HG03159 (cell line): ENCODE results near the gene SP100.

Source experiments
- ATAC-seq: cut with Tn5 transposase; IDR thresholded peaks from one replicate; pipeline ENCODE4 v1.9.1; 2021; ENCODE audit warnings: mild to moderate bottlenecking, moderate library complexity; ENCODE audit not compliant: unreplicated experiment

SP100 gene

DNA sequence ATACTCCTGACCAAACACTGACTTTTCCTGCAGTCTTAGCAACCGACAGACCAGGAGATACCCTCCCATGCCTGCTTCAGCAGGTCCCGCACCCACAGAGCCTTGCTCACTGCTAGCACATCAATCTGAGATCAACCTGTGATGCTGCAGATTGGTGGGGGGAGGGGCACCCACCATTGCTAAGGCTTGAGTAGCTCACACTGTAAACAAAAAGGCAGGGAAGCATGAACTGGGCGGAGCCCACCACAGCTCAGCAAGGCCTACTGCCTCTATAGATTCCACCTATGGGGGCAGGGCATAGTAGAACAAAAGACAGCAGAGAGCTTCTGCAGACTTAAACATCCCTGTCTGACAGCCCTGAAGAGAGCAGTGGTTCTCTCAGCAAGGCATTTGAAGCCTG lies 109.7 kb downstream of the SP100 start:
- ATAC-seq = no peak

- ATAC-seq = peak; percentile 60
These were observed 121.6 kb downstream of the SP100 start for GRCh38 chr2:230537531-230537976.

DNA sequence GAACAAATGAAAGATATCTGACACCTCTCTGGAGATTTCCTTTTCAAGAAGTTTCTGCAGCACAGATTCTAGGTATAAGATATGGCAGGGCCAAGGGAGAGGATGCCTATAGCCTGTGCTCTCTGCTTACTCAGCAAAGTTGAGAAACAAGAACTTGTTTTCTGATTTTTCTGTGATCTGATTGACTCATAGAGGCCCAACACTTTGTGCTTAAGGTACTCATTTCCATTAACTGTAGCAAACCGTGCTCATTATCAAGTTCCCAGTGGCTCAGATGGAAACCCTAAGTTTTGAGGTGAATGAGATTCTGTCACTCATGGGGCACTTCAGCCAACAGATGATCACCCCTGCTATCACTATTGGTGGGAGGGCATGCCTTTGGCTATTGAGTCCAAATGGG lies 124.3 kb downstream of the SP100 start:
- ATAC-seq = no peak

GRCh38 chr2:230541934-230542380 lies 126.0 kb downstream of the SP100 start:
- peak; percentile 72 for ATAC-seq

DNA sequence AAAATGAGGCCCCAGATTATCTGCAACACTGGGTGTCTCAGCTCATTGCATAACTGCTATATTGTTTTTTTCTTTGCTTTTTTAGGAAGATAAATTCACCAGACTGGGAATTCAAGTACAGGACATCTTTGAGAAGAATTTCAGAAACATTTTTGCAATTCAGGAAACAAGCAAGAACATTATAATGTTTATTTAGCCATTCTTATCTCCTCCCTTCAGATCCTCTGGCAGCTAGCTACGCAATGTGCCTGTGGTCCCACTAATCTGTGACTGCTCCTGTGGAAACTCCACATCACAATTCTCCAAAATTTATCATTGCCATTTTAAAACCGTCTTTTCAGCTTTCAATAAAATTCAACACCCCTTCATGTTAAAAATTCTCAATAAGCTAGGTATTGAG lies 126.8 kb downstream of the SP100 start:
- no peak for ATAC-seq

GRCh38 chr2:230552181-230552580 lies 136.2 kb downstream of the SP100 start:
- no peak for ATAC-seq

- ATAC-seq = no peak
These were observed 141.1 kb downstream of the SP100 start for GRCh38 chr2:230557065-230557464.

GRCh38 chr2:230564805-230565779 lies 149.1 kb downstream of the SP100 start:
- no peak for ATAC-seq

GRCh38 chr2:230569298-230569697 lies 153.3 kb downstream of the SP100 start:
- no peak for ATAC-seq

DNA sequence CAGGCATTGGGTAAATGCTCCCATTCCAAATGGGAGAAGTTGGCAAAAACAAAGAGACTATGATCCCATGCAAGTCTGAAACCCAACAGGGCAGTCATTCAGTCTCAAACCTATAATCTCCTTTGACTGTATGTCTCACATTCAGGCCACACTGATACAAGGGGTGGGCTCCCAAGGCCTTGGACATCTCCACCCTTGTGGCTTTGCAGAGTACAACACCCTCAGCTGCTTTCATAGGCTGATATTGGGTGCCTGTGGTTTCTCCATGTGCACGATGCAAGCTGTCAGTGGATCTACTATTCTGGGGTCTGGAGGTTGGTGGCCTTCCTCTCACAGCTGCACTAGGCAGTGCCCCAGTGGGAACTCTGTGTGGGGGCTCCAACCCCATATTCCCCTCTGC lies 155.0 kb downstream of the SP100 start:
- no peak for ATAC-seq

- no peak for ATAC-seq
These were observed 159.8 kb downstream of the SP100 start for GRCh38 chr2:230575642-230576324.

DNA sequence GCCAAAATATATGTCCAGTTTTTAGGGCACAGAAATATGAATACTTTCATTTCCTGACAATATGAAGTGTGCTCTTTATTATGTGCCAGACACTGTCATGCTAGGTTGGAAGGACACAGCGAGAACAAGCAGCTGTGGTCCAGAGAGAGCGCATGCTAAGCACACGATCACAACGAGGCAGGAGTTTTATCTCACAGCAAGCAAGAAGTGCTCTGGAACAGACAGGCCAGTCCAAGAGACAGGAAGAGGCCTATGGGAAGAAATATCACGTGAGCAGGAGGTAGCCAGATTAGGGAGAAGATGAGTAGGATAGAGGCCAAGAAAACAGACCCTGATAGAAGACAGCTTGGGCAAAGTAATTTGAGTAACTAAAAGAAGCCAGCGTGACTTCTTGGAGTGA lies 161.1 kb downstream of the SP100 start:
- no peak for ATAC-seq

GRCh38 chr2:230578106-230578505 lies 162.1 kb downstream of the SP100 start:
- ATAC-seq = peak; percentile 46

GRCh38 chr2:230582851-230583283 lies 166.9 kb downstream of the SP100 start:
- no peak for ATAC-seq

DNA sequence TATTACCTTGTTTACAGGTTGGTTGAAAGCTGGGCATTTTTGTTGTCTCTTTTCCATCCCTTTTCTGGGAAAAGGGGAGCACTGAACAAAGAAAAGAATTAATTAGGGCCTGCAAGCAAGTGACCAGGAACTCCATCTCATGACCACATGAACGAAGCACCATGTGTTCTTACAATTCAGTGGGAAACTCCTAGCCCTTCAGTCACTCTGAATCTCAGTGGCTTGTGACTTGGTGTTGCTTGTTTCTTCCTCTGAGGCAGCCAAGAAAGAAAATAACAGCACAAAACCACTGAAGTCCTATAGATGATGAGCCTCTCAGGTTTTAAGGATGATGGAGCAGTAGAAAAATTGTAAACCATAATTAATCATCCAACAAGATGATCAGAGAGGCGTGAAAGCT lies 167.6 kb downstream of the SP100 start:
- ATAC-seq = no peak

DNA sequence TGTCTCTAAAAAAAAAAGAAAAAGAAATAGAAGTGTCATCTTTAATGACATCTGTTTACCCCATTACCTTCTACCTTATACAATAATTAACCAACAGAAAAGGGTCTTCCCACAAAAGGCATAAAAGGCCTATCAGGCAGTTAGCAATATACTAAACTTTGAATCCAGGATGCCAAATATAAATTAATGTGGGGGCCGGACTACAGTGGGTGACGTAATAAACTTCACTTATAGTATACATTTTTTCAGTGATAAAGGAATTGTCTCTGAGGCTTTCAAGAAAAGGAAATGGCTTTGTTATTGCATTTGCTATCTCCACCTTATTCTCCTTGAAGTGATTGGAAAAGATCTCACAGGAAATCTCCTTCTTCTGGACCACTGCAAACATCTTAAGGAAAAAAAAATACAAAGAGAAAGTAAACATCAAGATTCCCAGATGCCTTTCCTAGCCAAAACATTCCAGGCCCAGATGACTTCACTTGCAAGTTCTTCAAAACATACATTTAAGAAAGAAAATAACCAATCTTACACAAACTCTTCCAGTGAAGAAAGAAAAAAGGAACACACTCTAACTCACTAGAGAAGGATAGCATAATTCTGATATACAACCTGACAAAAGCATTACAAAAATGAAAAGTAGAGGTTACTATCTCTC lies 170.5 kb downstream of the SP100 start:
- no peak for ATAC-seq

- peak; percentile 1 for ATAC-seq
These were observed 173.0 kb downstream of the SP100 start for GRCh38 chr2:230589025-230589424.

DNA sequence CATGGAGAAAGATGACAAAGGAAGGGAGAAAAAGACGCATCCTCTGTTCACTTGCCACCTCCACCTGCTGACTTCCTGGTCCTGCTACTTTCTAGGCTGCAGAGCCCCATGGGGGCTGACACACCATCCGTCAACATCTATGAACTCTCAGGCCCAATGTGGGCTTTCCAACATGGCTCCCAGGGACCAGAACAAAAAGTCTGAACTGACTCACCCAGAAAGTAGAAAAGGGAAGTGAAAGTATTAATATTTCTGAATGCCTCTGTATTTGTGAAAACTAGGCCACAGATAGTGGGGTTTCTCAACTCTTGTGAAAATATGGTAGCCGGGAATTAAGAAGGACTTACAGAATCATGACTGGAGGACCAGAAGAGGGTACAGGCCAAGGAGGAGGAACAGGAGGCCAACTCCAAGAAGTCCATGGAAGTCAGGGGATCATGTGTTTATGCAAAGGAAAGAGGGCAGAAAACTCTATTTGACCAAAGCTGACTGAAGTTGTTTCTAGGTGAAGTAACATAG lies 173.6 kb downstream of the SP100 start:
- peak; percentile 96 for ATAC-seq

DNA sequence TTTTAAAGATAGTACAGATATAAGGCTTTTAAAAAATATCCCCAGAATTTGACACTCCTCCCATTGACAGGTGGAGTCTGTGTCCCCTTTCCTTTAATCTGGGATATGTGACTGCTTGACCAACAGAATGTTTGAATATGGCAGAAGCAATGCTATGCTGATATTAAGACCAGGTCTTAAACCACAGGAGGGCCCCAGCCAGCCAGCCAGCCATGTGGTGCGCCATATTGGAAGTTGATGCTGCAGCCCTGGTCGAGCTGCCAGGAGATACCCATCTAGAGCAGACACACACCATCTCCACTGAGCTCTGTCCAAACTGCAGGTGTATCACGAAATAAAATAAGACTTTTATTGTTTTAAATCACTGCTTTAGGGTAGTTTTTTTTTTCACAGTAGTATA lies 174.3 kb downstream of the SP100 start:
- no peak for ATAC-seq

DNA sequence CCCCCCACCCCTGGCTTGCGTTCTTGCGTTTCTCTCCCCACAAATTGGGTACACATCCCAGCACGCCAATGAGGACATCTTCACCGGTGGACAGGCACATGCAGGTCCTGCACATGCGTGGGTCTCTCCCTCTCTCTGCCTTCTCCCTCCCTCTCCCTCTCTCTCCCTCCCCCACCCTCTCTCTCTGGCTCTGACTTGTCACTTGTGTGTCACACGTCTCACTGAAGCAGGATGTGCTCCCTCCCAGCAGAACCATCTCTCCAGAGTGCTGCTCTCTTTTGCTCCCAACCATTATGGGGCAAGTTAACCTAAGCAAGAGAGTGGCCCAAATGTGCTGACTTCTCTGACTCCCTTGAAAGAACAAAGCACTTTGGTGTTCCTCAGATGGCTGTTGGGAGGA lies 175.8 kb downstream of the SP100 start:
- ATAC-seq = no peak

- ATAC-seq = no peak
These were observed 176.8 kb downstream of the SP100 start for GRCh38 chr2:230592775-230593174.
